ENCODE results near the gene EXOSC6.
"Not testable (repeated sequence)": the region's sequence is repeated elsewhere in the genome, so short reads cannot be mapped to it uniquely, and the experiment has no call there.

Gene EXOSC6

GRCh38 chr16:70290949-70291519, 39.3 kb upstream of the EXOSC6 start:
- TF ChIP-seq, protein P1, sequence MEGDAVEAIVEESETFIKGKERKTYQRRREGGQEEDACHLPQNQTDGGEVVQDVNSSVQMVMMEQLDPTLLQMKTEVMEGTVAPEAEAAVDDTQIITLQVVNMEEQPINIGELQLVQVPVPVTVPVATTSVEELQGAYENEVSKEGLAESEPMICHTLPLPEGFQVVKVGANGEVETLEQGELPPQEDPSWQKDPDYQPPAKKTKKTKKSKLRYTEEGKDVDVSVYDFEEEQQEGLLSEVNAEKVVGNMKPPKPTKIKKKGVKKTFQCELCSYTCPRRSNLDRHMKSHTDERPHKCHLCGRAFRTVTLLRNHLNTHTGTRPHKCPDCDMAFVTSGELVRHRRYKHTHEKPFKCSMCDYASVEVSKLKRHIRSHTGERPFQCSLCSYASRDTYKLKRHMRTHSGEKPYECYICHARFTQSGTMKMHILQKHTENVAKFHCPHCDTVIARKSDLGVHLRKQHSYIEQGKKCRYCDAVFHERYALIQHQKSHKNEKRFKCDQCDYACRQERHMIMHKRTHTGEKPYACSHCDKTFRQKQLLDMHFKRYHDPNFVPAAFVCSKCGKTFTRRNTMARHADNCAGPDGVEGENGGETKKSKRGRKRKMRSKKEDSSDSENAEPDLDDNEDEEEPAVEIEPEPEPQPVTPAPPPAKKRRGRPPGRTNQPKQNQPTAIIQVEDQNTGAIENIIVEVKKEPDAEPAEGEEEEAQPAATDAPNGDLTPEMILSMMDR (IDR thresholded peaks at IDR 0.05), result no peak
- Mint-ChIP-seq H3K4me1 (peaks cover 16% of the 10 kb centered on the region), H3K9me3 (peaks cover 4% of the 10 kb centered on the region), H3K27ac (no peak overlapping the region), H3K4me3 (no peak overlapping the region), H3K27me3 (ENCODE audit: low read depth, poor library complexity) (peaks cover 5% of the 10 kb centered on the region), H3K36me3 (ENCODE audit: low read depth) (peaks cover 5% of the 10 kb centered on the region)
- no peak for DNase-seq

DNA sequence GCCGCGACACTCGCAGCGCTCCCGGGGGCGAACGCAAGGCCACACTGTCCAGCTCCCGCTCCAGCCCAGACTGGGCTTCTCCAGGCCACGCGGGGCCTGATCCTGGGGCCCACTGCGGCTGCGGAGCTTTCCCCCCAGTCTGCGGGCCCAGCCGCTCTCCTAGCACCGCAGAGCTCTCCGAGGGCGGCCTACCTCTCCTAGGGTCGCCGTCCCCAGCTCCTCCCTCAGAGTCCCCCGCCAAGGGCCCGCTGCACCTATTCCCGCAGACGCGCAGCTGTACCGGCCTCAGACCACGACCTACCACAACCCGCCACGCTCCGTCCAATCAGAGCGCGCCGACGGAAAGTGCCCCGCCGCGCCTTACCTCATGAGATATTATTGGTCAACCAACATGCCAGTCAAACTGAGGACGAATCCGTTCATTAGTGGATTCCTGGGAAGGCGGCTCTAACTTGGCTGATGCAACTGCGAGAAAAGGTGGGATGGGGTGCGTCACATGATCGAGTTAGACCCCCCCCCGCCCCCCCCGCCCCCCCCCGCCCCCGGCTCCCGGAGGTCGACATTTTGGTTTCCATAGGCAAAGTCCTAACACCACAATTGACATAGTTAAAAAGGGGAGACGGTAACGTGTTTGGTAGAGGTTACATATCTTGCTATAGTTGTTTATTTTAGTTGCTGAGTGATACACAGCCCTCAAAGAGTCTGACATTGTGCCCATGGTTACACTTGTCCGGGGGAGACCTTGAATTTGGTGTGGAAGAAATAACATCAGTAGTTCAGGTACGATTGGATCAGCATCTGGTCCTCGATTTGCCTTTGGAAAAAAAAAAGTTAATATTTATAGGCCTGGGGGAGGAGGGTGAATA, 37.7 kb upstream of the EXOSC6 start, which contains the start of gene AARS1:
Gene AARS1 (minus strand): TSS at position 278 of the 866 bp plus-strand sequence. CDS start 6,743 bp downstream, outside the sequence.
- Mint-ChIP-seq H3K4me3 (peak within 1 kb of the TSS; percentile 96), H3K27ac (peak within 1 kb of the TSS; percentile 99), H3K27me3 (ENCODE audit: low read depth, poor library complexity) (peaks cover 5% of the 10 kb centered on the region), H3K9me3 (peaks cover 4% of the 10 kb centered on the region), H3K4me1 (peaks cover 16% of the 10 kb centered on the region), H3K36me3 (ENCODE audit: low read depth) (peaks cover 16% of the 10 kb centered on the region)
- DNase-seq, result peak; percentile 95
- TF ChIP-seq, protein P1 (IDR thresholded peaks at IDR 0.05), result no peak

- H3K9me3 Mint-ChIP-seq; DNase-seq; H3K27me3 Mint-ChIP-seq (ENCODE audit: low read depth, poor library complexity): not testable (repeated sequence)
- H3K4me1 Mint-ChIP-seq, result peaks cover 16% of the 10 kb centered on the region
- H3K27ac Mint-ChIP-seq, result peak overlapping the region; percentile 92
- H3K36me3 Mint-ChIP-seq (ENCODE audit: low read depth), result peaks cover 32% of the 10 kb centered on the region
- peak overlapping the region; percentile 96 for H3K4me3 Mint-ChIP-seq
Measured at GRCh38 chr16:70287304-70287971, 35.7 kb upstream of the EXOSC6 start.

GRCh38 chr16:70276392-70276791, 24.7 kb upstream of the EXOSC6 start:
- Mint-ChIP-seq H3K9me3 (no peaks in the 10 kb centered on the region), H3K36me3 (ENCODE audit: low read depth) (peaks cover 79% of the 10 kb centered on the region)

GRCh38 chr16:70271696-70272095, 20.0 kb upstream of the EXOSC6 start:
- Mint-ChIP-seq H3K36me3 (ENCODE audit: low read depth) (peaks cover 80% of the 10 kb centered on the region), H3K27ac (no peak overlapping the region), H3K4me1 (no peaks in the 10 kb centered on the region), H3K4me3 (no peak overlapping the region), H3K27me3 (ENCODE audit: low read depth, poor library complexity) (peaks cover 4% of the 10 kb centered on the region), H3K9me3 (no peaks in the 10 kb centered on the region)
- TF ChIP-seq, protein P1 (IDR thresholded peaks at IDR 0.05), result no peak
- DNase-seq, result no peak

More at GRCh38 chr16:70276392-70276791, 24.7 kb upstream of the EXOSC6 start:
- H3K4me3 Mint-ChIP-seq, result no peak overlapping the region
- no peak for DNase-seq
- H3K4me1 Mint-ChIP-seq, result no peaks in the 10 kb centered on the region
- TF ChIP-seq, protein P1 (IDR thresholded peaks at IDR 0.05), result no peak
- no peak overlapping the region for H3K27ac Mint-ChIP-seq
- H3K27me3 Mint-ChIP-seq (ENCODE audit: low read depth, poor library complexity), result peaks cover 4% of the 10 kb centered on the region

- DNase-seq, result no peak
- TF ChIP-seq, protein P1 (IDR thresholded peaks at IDR 0.05), result no peak
- Mint-ChIP-seq H3K4me1 (no peaks in the 10 kb centered on the region), H3K27me3 (ENCODE audit: low read depth, poor library complexity) (peaks cover 4% of the 10 kb centered on the region), H3K27ac (no peak overlapping the region), H3K4me3 (no peak overlapping the region), H3K9me3 (no peaks in the 10 kb centered on the region), H3K36me3 (ENCODE audit: low read depth) (peaks cover 80% of the 10 kb centered on the region)
Measured at GRCh38 chr16:70270176-70270575, 18.4 kb upstream of the EXOSC6 start.
